VCaP (cell line): Measurements from ENCODE around the gene GPX3.

ENCODE experiments used
- H3K27ac ChIP-seq: fragments of 450-650 bp; 2 replicates; pipeline ENCODE4 v1.5.1; 2017
- TF ChIP-seq, protein P1 (sequence below): fragments of 450-650 bp; conservative IDR thresholded peaks from 2 replicates; pipeline ENCODE4 v1.5.1; 2017; ENCODE audit warnings: mild to moderate bottlenecking, moderate library complexity

The GPX3 gene

DNA sequence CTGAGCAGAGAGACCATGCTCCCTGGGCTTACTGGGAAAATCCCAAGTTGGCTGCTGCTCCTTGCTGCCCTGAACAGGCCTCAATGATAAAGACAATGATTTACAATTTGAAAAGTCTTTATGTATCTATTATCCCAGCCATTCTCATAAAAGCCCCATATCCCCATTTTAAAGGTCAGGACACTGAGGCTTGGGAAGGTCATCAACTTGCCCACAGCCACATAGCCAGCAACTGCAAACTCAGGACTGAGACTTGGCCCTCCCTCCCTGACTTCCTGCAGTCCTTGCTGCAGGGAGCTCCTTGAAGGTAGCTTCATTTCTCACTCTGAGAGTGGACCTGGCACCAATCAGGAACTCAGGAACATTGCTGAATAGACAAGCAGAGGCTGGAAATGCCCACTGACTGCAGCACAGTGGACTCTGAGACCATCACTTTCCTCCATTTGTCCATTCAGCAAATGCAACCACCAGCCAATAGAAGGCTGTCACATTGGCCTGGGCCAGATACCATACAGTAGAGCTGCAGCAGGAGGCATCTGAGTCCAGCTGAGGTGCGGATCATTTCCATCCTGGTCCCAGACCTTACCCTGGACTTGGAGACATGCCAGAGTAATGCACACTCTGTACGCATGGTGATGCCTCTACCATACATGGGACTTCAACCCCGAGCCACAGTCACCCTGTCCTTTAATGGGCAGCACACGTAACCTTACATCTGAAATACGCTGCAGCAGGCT, 42.2 kb downstream of the GPX3 start:
- no peak overlapping the region for H3K27ac ChIP-seq
- TF ChIP-seq, protein P1, sequence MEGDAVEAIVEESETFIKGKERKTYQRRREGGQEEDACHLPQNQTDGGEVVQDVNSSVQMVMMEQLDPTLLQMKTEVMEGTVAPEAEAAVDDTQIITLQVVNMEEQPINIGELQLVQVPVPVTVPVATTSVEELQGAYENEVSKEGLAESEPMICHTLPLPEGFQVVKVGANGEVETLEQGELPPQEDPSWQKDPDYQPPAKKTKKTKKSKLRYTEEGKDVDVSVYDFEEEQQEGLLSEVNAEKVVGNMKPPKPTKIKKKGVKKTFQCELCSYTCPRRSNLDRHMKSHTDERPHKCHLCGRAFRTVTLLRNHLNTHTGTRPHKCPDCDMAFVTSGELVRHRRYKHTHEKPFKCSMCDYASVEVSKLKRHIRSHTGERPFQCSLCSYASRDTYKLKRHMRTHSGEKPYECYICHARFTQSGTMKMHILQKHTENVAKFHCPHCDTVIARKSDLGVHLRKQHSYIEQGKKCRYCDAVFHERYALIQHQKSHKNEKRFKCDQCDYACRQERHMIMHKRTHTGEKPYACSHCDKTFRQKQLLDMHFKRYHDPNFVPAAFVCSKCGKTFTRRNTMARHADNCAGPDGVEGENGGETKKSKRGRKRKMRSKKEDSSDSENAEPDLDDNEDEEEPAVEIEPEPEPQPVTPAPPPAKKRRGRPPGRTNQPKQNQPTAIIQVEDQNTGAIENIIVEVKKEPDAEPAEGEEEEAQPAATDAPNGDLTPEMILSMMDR = no peak

DNA sequence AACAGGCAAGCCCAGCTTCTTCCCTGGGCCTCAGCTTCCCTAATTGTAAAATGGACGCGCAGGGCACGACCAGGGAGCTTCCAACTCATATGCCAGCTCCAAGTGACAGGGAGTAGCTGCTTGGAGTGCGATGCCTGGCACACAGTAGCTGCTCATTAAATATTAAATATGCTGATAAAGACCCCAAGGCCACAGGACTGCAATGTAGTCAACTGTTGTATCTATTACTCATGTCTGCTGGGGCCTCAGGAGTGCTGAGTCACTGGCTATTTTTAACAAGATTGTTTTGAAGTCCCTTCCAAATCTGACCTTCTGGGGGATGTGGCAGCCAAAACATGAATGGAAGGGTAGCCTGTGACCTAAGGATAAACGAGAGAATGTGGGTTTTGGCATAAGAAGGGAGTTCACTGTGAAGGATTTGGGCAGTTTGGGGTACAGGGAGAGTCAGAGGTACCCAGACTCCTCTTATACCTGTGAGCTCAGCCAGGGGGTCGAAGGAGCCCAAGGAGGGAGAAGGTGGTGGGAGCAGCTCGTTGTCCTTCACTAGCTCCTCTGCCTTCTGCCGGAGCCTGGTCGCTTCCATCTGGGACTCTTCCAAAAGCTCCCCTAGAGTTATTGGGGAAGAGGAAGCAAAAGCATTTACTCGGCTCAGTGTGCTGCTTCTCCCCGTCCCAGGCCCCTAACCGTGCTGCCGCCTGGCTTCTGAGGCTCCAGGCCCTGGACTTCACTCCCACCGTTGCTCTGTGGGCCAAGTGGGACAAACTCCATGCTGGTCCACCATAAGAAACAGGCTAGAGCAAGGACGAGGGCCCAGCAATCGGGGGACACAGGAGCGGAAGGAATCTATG, 43.0 kb downstream of the GPX3 start:
- TF ChIP-seq, protein P1 = no peak
- H3K27ac ChIP-seq = no peak overlapping the region

DNA sequence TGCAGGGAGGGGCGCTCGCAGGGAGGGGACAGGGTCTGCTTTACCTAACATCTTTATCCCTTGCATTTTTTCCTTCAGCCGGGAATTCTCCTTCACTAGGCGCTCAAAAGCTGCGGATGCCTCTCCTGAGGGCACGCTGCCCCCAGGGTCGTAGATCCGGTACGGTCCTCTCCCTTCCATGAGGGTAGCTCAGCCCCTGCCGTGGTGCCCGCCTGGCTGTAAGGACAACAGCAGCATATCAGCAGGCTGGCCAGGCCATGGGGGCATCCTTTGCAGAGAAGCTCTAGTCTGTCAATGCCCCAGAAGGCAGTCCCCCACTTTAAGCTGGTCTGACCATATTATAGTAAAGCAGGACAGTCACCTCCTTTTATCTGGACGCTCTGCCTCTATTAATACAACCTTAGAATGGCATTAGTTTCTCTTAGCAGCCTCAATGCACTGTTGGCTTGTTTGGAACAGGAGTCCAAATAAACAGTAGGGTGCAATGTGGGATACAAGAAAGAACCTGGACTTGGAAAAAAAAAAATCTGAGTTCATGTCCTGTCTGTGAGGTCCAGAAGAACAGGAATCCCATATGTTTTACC, 44.6 kb downstream of the GPX3 start:
- no peak overlapping the region for H3K27ac ChIP-seq
- TF ChIP-seq, protein P1 = no peak

DNA sequence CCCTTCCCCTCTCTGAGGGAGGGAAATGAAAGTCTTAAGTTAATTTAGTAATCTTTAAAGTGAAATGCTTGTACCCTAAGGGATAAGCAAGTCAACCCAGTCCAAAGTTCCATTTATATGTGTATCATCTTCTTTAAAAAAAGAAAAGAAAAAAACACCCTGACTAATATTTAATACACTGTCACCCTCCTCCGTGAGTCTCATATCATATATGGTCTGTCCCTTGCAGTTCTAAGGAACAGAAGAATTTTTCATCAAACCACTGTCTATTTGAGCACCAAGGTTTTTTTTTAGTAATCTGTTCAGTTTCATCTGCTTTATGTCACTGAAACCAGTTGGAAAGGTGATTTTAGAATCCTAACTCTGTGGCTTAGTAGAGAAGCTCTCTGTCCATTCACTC, 45.2 kb downstream of the GPX3 start:
- no peak overlapping the region for H3K27ac ChIP-seq
- TF ChIP-seq, protein P1 = no peak

DNA sequence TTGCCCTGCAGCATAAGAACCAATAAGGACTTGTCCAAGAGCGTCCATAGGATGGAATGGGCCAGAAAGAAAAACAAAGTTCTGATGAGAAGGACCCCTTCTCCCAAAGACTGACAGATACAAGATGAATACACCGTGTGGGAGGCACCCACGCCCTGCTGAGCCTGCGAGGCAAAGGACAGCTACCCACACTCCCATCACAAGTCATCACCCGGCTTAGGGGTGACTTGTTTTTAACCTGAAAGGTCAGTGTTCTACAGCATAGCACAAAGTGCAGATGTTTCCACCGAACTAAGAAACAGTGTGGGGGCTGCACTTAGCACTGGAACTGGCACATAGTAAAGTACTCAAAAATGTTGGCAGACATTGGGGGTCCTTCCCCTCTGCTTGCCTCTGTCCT, 46.5 kb downstream of the GPX3 start:
- TF ChIP-seq, protein P1 = no peak
- H3K27ac ChIP-seq = no peak overlapping the region

DNA sequence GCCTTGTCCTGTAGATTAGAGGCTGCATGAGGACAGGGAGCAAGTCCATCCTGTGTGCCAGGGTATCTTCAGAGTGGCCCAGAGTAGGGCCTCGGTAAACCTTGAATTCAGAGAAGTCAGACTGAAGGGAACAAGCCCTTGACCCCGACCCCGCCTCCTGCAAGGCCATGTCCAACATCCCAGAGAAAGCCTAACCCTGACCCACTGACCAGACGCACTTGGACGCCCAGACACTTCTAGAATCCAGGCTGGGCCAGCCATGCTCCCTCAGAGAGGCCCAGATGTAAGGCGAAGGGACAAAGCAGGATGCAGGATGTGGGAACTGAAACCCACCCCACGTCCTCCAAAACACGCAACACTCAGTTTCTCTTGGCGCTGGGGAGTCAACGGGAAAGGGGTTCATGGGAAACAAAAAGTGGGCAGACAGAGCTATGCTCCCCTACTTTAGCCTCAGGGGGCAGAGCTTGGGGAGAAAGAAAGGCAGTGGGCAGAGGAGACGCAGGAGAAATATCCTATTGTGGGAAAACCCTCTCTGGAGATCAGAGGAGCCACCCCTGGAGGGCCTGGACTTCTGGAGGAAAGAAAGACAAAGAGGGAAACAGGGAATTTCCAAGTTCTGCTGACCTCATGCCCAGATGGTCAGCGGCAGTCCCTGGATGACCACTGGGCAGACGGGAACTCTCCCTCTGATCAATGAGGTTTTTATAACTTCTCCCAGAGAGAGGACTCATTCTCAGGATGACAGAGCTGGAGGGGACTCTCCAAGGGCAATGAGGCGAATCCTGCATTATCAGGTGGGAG, 47.4 kb downstream of the GPX3 start:
- no peak overlapping the region for H3K27ac ChIP-seq
- TF ChIP-seq, protein P1 = no peak
